A549 (cell line): ENCODE measurements around the gene PDE8B. TPM values are rescaled to one million over a fixed set of nuclear protein-coding genes. Genes with fewer than 3 reads are reported as not detected.

Experiments used
- ATAC-seq, 2 experiments: fragments of 200-7000 bp in 1 of 2; fragments of >200 bp in 1 of 2; cut with Nextera tagmentation in 1 of 2; cut with Tn5 transposase in 1 of 2; 3 replicates each; pipeline versions ENCODE4 v1.8.0 to v1.9.1; 2018 to 2020; ENCODE audit warnings: mild to moderate bottlenecking in 1 of 2, moderate library complexity in 1 of 2
- CTCF ChIA-PET: fragments of 300-600 bp; sonication (Branson Sonifier 250); formaldehyde crosslinking; extraction: SDS; loops from one replicate; lab custom pipeline; 2021; ENCODE audit warnings: antibody characterized with exemption, inconsistent platforms; lab: Yijun Ruan, JAX
- POLR2A ChIA-PET: fragments of 350-600 bp; formaldehyde crosslinking; extraction: SDS; loops from one replicate; lab custom pipeline; 2021; ENCODE audit warnings: antibody characterized with exemption, inconsistent platforms; lab: Yijun Ruan, JAX
- DNase-seq, 2 experiments: peaks; one replicate each; pipeline versions ENCODE4 v3.0.0 to v3.0.0-alpha.2; 2011 to 2016; ENCODE audit warnings: low read depth in 1 of 2, low spot score in 1 of 2
- FAIRE-seq: peaks from 2 replicates; lab custom pipeline; 2011; peaks lifted over from hg19 to GRCh38; lab: Jason Lieb, UNC
- H3K27ac ChIP-seq, 2 experiments: fragments of >200 bp; sonication (Bioruptor Twin); formaldehyde crosslinking; 3 replicates each; pipeline ENCODE4 v1.5.1; 2016 to 2017
- H3K4me1 ChIP-seq: fragments of >200 bp; sonication (Bioruptor Twin); formaldehyde crosslinking; 3 replicates; pipeline ENCODE4 v1.6.1; 2016
- H3K4me2 ChIP-seq: fragments of >200 bp; sonication (Bioruptor Twin); formaldehyde crosslinking; 3 replicates; pipeline ENCODE4 v1.6.1; 2016
- H3K4me3 ChIP-seq: fragments of >200 bp; sonication (Bioruptor Twin); formaldehyde crosslinking; 3 replicates; pipeline ENCODE4 v1.5.1; 2016
- H3K9me3 ChIP-seq: fragments of >200 bp; sonication (Bioruptor Twin); formaldehyde crosslinking; 3 replicates; pipeline ENCODE4 v1.6.1; 2016
- CBX8 ChIP-seq: fragments of 200-600 bp; sonication (generic); IDR thresholded peaks from 2 replicates; pipeline ENCODE4 v1.6.1; 2016
- EHMT2 ChIP-seq: fragments of 200-600 bp; sonication (generic); IDR thresholded peaks from 2 replicates; pipeline ENCODE4 v1.6.1; 2016; ENCODE audit warnings: antibody characterized with exemption, low read depth, mild to moderate bottlenecking, moderate library complexity
- FOSL2 ChIP-seq, 2 experiments: fragments of 450-650 bp in 1 of 2; fragments of >200 bp in 1 of 2; sonication (Bioruptor Twin) in 1 of 2; formaldehyde crosslinking; IDR thresholded peaks; 2 replicates each; pipeline versions ENCODE4 v1.5.0 to v1.6.1; 2016 to 2020; ENCODE audit warnings: mild to moderate bottlenecking in 1 of 2, moderate library complexity in 1 of 2
- GATA3 ChIP-seq: IDR thresholded peaks from 2 replicates; pipeline ENCODE4 v1.6.1; 2012; ENCODE audit warnings: borderline replicate concordance
- HES2 ChIP-seq: fragments of >200 bp; sonication (Bioruptor Twin); formaldehyde crosslinking; IDR thresholded peaks from 2 replicates; pipeline ENCODE4 v1.6.1; 2016
- HOXB13 ChIP-seq: fragments of 250-450 bp; sonication (Bioruptor Pico); IDR thresholded peaks from 2 replicates; pipeline ENCODE4 v1.5.0; 2020; ENCODE audit warnings: low read depth, mild to moderate bottlenecking, moderate library complexity
- JUN ChIP-seq, 2 experiments: fragments of >200 bp; sonication (Bioruptor Twin); formaldehyde crosslinking; IDR thresholded peaks; 2 replicates in 1 of 2; 3 replicates in 1 of 2; pipeline ENCODE4 v1.6.1; 2016 to 2017
- JUNB ChIP-seq: fragments of >200 bp; sonication (Bioruptor Twin); formaldehyde crosslinking; IDR thresholded peaks from 2 replicates; pipeline ENCODE4 v1.6.1; 2016
- MAFK ChIP-seq: fragments of 450-650 bp; IDR thresholded peaks from 2 replicates; pipeline ENCODE4 v1.6.1; 2014; ENCODE audit not compliant: partially characterized antibody
- MYC ChIP-seq: IDR thresholded peaks from 2 replicates; pipeline ENCODE4 v1.6.1; 2012; ENCODE audit warnings: mild to moderate bottlenecking, inconsistent platforms, low read length, improper control_type of control experiment, borderline replicate concordance
- NFE2L2 ChIP-seq: fragments of 150-350 bp; conservative IDR thresholded peaks from 2 replicates; pipeline ENCODE4 v1.6.1; 2014; ENCODE audit warnings: low read length
- PBX3 ChIP-seq: IDR thresholded peaks from 2 replicates; pipeline ENCODE4 v1.6.1; 2012
- PHF8 ChIP-seq: fragments of 200-600 bp; sonication (generic); IDR thresholded peaks from 2 replicates; pipeline ENCODE4 v1.6.1; 2016; ENCODE audit warnings: low read depth, mild to moderate bottlenecking, antibody characterized with exemption, moderate library complexity, borderline replicate concordance
- POLR2A ChIP-seq: IDR thresholded peaks from 2 replicates; pipeline ENCODE4 v1.6.1; 2012; ENCODE audit warnings: mild to moderate bottlenecking, low read length
- RAD21 ChIP-seq, 2 experiments: fragments of >200 bp in 1 of 2; sonication (Bioruptor Twin) in 1 of 2; formaldehyde crosslinking in 1 of 2; IDR thresholded peaks in 1 of 2; conservative IDR thresholded peaks in 1 of 2; 2 replicates in 1 of 2; 3 replicates in 1 of 2; pipeline ENCODE4 v1.6.1; 2012 to 2018; ENCODE audit warnings: inconsistent platforms in 1 of 2
- SREBF2 ChIP-seq: fragments of 450-650 bp; IDR thresholded peaks from 2 replicates; pipeline ENCODE4 v1.6.1; 2014; ENCODE audit warnings: mild to moderate bottlenecking, moderate library complexity
- WGBS: methylation state at CpG from one replicate; pipeline ENCODE4 v1.1.6; 2017; ENCODE audit errors: missing lambda C conversion rate; 5-methylcytosine and 5-hydroxymethylcytosine counted together
- polyA plus RNA-seq, 4 experiments: library from polyadenylated mRNA; depleted of rRNA in 3 of 4; stranded (reverse); fragments of >200 nt; fragmentation: RNase III in 1 of 4; extraction: RNeasy Plus Mini Kit Qiagen cat#74134 plus additional on column Dnase treatment in 1 of 4; gene quantifications; 2 replicates in 3 of 4; 3 replicates in 1 of 4; pipeline ENCODE4 v1.2.3, GENCODE V29; 2011 to 2017
- TF ChIP-seq, protein P1 (sequence below): fragments of >200 bp; sonication (Bioruptor Twin); formaldehyde crosslinking; IDR thresholded peaks from 3 replicates; pipeline ENCODE4 v1.5.1; 2016
- TF ChIP-seq, protein P2 (sequence below): IDR thresholded peaks from 2 replicates; pipeline ENCODE4 v1.6.1; 2012
- TF ChIP-seq, protein P3 (sequence below): fragments of 200-600 bp; sonication (generic); IDR thresholded peaks from 2 replicates; pipeline ENCODE4 v1.6.1; 2016; ENCODE audit warnings: antibody characterized with exemption, mild to moderate bottlenecking, moderate library complexity

Gene PDE8B
- polyA plus RNA-seq, 2 of the 4 experiments (the other 2 are of a cell fraction), result 2.0 to 4.0 TPM

GRCh38 chr5:77353251-77353650 lies 142.8 kb downstream of the PDE8B start:
- POLR2A ChIA-PET, result no interaction called here
- FAIRE-seq (no peak), ATAC-seq (no peak)
- Histone ChIP-seq H3K4me2 (no peak overlapping the region), H3K4me1 (no peaks in the 10 kb centered on the region), H3K4me3 (no peak overlapping the region), H3K27ac (no peak overlapping the region)
- WGBS, result 83% methylated on average over 4 of the region's 4 CpGs
- no peak for TF ChIP-seq JUNB
- no peak for TF ChIP-seq NFE2L2
- TF ChIP-seq PHF8, result no peak
- no peak for TF ChIP-seq HES2
- TF ChIP-seq, protein P1, sequence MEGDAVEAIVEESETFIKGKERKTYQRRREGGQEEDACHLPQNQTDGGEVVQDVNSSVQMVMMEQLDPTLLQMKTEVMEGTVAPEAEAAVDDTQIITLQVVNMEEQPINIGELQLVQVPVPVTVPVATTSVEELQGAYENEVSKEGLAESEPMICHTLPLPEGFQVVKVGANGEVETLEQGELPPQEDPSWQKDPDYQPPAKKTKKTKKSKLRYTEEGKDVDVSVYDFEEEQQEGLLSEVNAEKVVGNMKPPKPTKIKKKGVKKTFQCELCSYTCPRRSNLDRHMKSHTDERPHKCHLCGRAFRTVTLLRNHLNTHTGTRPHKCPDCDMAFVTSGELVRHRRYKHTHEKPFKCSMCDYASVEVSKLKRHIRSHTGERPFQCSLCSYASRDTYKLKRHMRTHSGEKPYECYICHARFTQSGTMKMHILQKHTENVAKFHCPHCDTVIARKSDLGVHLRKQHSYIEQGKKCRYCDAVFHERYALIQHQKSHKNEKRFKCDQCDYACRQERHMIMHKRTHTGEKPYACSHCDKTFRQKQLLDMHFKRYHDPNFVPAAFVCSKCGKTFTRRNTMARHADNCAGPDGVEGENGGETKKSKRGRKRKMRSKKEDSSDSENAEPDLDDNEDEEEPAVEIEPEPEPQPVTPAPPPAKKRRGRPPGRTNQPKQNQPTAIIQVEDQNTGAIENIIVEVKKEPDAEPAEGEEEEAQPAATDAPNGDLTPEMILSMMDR, result no peak
- TF ChIP-seq HOXB13 (CRISPR knock-in tag), result no peak
- TF ChIP-seq PBX3, result no peak
- TF ChIP-seq SREBF2, result no peak
- TF ChIP-seq, protein P2, sequence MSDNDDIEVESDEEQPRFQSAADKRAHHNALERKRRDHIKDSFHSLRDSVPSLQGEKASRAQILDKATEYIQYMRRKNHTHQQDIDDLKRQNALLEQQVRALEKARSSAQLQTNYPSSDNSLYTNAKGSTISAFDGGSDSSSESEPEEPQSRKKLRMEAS, result no peak
- TF ChIP-seq, protein P3, sequence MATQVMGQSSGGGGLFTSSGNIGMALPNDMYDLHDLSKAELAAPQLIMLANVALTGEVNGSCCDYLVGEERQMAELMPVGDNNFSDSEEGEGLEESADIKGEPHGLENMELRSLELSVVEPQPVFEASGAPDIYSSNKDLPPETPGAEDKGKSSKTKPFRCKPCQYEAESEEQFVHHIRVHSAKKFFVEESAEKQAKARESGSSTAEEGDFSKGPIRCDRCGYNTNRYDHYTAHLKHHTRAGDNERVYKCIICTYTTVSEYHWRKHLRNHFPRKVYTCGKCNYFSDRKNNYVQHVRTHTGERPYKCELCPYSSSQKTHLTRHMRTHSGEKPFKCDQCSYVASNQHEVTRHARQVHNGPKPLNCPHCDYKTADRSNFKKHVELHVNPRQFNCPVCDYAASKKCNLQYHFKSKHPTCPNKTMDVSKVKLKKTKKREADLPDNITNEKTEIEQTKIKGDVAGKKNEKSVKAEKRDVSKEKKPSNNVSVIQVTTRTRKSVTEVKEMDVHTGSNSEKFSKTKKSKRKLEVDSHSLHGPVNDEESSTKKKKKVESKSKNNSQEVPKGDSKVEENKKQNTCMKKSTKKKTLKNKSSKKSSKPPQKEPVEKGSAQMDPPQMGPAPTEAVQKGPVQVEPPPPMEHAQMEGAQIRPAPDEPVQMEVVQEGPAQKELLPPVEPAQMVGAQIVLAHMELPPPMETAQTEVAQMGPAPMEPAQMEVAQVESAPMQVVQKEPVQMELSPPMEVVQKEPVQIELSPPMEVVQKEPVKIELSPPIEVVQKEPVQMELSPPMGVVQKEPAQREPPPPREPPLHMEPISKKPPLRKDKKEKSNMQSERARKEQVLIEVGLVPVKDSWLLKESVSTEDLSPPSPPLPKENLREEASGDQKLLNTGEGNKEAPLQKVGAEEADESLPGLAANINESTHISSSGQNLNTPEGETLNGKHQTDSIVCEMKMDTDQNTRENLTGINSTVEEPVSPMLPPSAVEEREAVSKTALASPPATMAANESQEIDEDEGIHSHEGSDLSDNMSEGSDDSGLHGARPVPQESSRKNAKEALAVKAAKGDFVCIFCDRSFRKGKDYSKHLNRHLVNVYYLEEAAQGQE, result no peak
- no peak for TF ChIP-seq CBX8
- TF ChIP-seq MAFK, result no peak
- TF ChIP-seq RAD21 (conservative IDR thresholded peaks at IDR 0.05 in 1 of 2, IDR thresholded peaks at IDR 0.05 in 1 of 2), result no peak
- TF ChIP-seq FOSL2 (IDR thresholded peaks at IDR 0.05), result no peak
- no peak for TF ChIP-seq FOSL2 (CRISPR knock-in tag; IDR thresholded peaks at IDR 0.05)
- TF ChIP-seq MYC, result no peak
- TF ChIP-seq, all 56 proteins: peak for 0
- CTCF ChIA-PET, result interaction anchor here (1.0 kb wide), 1 partner anchor 276 kb away, joined by 3 read pairs; no protein-coding TSS in a partner anchor
- DNase-seq, result no peak
- no peaks in the 10 kb centered on the region for H3K9me3 ChIP-seq

GRCh38 chr5:77354454-77354853 lies 144.0 kb downstream of the PDE8B start:
- FAIRE-seq, result no peak

More at GRCh38 chr5:77354454-77354853, 144.0 kb downstream of the PDE8B start:
- H3K4me3 ChIP-seq, result no peak overlapping the region
- ATAC-seq (no peak), DNase-seq (no peak)
- 85% methylated on average over 2 of the region's 2 CpGs for WGBS
- ChIA-PET POLR2A (no interaction called here), CTCF (no interaction called here)
- H3K4me1 ChIP-seq, result peaks cover 9% of the 10 kb centered on the region; the same call in 2 of the 3 replicates
- H3K27ac ChIP-seq, result no peak overlapping the region
- no peaks in the 10 kb centered on the region for H3K9me3 ChIP-seq
- no peak for TF ChIP-seq EHMT2
- no peak for TF ChIP-seq FOSL2 (IDR thresholded peaks at IDR 0.05)
- TF ChIP-seq FOSL2 (CRISPR knock-in tag; IDR thresholded peaks at IDR 0.05), result no peak
- no peak for TF ChIP-seq JUN (IDR thresholded peaks at IDR 0.05)
- TF ChIP-seq HOXB13 (CRISPR knock-in tag), result no peak
- TF ChIP-seq POLR2A, result no peak
- no peak for TF ChIP-seq GATA3
- no peak overlapping the region for H3K4me2 ChIP-seq
